H54 (cell line): Measurements from ENCODE around the gene SHISA9.

Experiments
- DNase-seq: peaks from one replicate; pipeline ENCODE4 v3.0.0; 2011; ENCODE audit warnings: low spot score, mixed read lengths; ENCODE audit not compliant: insufficient read length
- FAIRE-seq: peaks from 3 replicates; lab custom pipeline; 2011; peaks lifted over from hg19 to GRCh38; lab: Jason Lieb, UNC
- POLR2A ChIP-seq: IDR thresholded peaks from 2 replicates; pipeline ENCODE4 v1.6.1; 2011; ENCODE audit warnings: low read depth, mild to moderate bottlenecking, low read length

Gene SHISA9

GRCh38 chr16:13036600-13036999 lies 135.2 kb downstream of the SHISA9 start:
- no peak for TF ChIP-seq POLR2A
- no peak for FAIRE-seq
- no peak for DNase-seq

GRCh38 chr16:13038591-13038990 lies 137.2 kb downstream of the SHISA9 start:
- TF ChIP-seq POLR2A, result no peak
- DNase-seq (no peak), FAIRE-seq (no peak)

- DNase-seq (no peak), FAIRE-seq (no peak)
- TF ChIP-seq POLR2A, result no peak
These were observed 138.1 kb downstream of the SHISA9 start for GRCh38 chr16:13039526-13039925.

- no peak for FAIRE-seq
- no peak for TF ChIP-seq POLR2A
- no peak for DNase-seq
These were observed 139.8 kb downstream of the SHISA9 start for GRCh38 chr16:13041180-13041579.

- no peak for FAIRE-seq
- TF ChIP-seq POLR2A, result no peak
- DNase-seq, result no peak
These were observed 140.4 kb downstream of the SHISA9 start for GRCh38 chr16:13041646-13042290.

GRCh38 chr16:13042291-13042685 lies 140.9 kb downstream of the SHISA9 start:
- DNase-seq, result no peak
- no peak for FAIRE-seq
- TF ChIP-seq POLR2A, result no peak

GRCh38 chr16:13046061-13046821 lies 144.8 kb downstream of the SHISA9 start:
- FAIRE-seq (no peak), DNase-seq (no peak)
- no peak for TF ChIP-seq POLR2A

GRCh38 chr16:13047276-13047675 lies 145.9 kb downstream of the SHISA9 start:
- no peak for DNase-seq
- FAIRE-seq, result no peak
- no peak for TF ChIP-seq POLR2A

DNA sequence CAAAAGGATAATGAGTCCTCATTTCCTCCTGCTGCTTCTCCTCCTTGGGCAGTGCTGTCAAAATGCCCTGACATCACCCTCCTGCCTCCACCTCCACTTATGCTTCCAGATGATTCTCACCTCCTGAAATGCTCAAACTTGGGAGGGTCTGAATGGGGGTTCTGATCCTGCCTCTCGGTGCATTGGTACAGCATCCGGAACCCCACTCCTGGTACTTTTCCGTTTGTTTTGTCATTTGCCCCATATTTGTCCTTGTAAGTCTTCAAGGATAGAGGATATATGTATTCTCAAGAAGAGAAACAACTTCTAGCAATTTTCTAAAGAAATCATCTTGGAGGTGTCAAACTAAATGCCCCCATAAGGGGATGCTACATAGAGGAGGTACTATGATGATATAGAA lies 148.3 kb downstream of the SHISA9 start:
- FAIRE-seq (no peak), DNase-seq (no peak)
- TF ChIP-seq POLR2A, result no peak

DNA sequence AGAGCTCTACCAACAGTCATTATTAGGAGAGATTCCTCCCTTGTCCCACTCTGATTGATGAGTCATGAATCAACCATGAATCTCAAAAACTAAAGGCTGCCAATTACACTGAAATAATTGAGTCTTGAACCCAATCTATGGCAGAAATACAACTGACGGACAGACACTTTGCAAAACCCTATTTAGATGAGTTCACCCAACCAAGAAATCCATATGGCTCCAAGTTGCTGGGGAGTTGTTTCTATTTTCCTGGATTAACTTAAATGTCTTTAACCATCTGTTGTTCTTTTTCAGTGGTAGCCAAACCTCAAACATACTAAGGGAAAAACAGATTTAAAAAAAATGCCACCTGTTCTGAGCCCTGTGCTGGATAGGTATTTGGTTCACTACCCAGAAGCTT lies 151.0 kb downstream of the SHISA9 start:
- FAIRE-seq, result no peak
- no peak for DNase-seq
- no peak for TF ChIP-seq POLR2A

DNA sequence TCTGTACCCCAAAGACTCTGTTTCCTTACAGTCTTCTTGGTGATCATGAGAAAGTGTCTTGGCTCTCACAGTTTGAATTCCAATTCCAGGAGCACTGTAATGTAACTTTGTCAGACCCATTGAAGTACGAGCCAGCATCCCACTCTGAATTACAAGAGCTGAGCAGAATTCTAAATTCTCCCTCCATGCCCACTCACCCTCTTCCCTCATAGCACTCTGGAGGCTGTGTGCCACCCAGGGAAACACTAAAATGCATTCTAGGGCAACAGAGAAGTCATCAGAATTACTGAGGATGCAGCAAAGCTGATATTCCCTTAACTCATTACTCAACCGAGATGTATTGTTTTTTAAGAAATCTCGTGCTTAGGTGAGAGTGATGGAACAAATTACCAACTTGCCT lies 154.1 kb downstream of the SHISA9 start:
- no peak for FAIRE-seq
- no peak for DNase-seq
- TF ChIP-seq POLR2A, result no peak

- no peak for DNase-seq
- no peak for FAIRE-seq
- no peak for TF ChIP-seq POLR2A
These were observed 155.2 kb downstream of the SHISA9 start for GRCh38 chr16:13056607-13057006.

DNA sequence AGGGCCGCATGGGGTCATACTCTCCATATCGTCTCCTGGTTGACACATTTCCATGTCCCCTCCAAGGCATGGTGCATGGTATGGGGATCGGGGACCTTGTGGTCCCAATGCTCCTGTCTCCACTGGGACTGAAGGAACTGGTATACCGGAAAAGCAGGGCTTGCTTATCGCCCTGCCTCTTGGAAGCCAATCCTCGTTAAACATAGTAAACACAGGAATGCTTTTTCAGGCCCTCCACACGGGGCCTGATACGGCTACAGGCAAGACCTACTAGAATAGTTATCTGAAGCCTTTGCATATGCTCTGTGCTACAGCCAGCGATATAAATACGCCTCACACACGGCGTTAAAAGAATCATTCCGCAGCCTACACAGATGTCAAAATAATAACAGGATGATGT lies 159.5 kb downstream of the SHISA9 start:
- FAIRE-seq, result no peak
- DNase-seq, result no peak
- no peak for TF ChIP-seq POLR2A

DNA sequence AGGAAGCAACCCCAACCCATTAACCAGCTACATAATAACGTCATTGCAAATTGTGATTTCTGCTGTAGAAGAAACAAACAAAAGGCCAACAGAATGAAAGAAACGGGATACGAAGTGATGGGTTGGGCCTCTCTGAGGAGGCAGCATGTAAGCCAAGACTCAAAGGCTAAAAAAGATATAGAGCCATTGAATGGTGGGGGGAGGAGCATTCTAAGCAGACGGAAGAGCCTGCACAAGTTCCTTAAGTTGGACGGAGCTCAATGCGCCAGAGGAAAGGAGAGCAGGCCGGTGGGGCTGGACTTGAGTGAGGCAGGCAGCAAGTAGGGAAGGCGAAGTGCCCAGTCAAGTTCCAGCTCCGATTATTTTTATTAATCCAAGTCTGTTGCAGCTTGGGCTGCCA lies 160.3 kb downstream of the SHISA9 start:
- DNase-seq (no peak), FAIRE-seq (no peak)
- TF ChIP-seq POLR2A, result no peak

DNA sequence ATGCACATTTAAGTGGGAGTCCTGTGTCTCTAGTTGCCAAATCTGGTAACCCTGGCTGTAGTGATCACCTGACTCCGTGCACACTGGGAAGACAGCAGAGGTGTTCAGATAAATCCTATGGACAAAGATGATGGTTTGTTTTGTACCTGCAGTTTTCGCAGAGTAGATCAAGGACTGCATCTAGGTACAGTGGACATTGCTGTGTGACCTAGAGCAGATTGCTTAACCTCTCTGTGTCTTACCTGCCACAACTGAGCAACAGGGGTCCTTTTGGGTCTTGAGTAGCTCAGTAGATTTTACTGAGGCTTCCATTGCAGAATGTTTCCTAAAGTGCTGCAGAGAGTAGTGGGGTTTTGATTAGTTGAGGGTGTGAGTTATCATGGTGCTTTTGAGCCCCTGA lies 160.8 kb downstream of the SHISA9 start:
- TF ChIP-seq POLR2A, result no peak
- DNase-seq (no peak), FAIRE-seq (no peak)

- DNase-seq (no peak), FAIRE-seq (no peak)
- no peak for TF ChIP-seq POLR2A
These were observed 162.1 kb downstream of the SHISA9 start for GRCh38 chr16:13063457-13063856.
